KMS-11 (cell line): ENCODE measurements around the gene TUBD1.
A peak's percentile ranks its signal among the peaks of the same experiment; 100 is the strongest.
"Not testable (repeated sequence)": the region's sequence is repeated elsewhere in the genome, so short reads cannot be mapped to it uniquely, and the experiment has no call there.

ENCODE experiments used
- H2AFZ ChIP-seq: fragments of 200-600 bp; sonication (generic); 2 replicates; pipeline ENCODE4 v1.6.1; 2016; ENCODE audit warnings: antibody characterized with exemption, mixed run types, low read depth
- H3K27ac ChIP-seq: fragments of 200-600 bp; sonication (generic); 2 replicates; pipeline ENCODE4 v1.6.1; 2016; ENCODE audit warnings: mild to moderate bottlenecking, mixed run types
- H3K27me3 ChIP-seq: fragments of 200-600 bp; sonication (generic); 2 replicates; pipeline ENCODE4 v1.6.1; 2017; ENCODE audit warnings: mild to moderate bottlenecking, low read depth, mixed run types, moderate library complexity; ENCODE audit not compliant: insufficient read depth
- H3K36me3 ChIP-seq: fragments of 200-600 bp; sonication (generic); 2 replicates; pipeline ENCODE4 v1.6.1; 2017; ENCODE audit warnings: mild to moderate bottlenecking, mixed run types; ENCODE audit not compliant: insufficient read depth
- H3K4me1 ChIP-seq: fragments of 200-600 bp; sonication (generic); 2 replicates; pipeline ENCODE4 v1.6.1; 2016; ENCODE audit warnings: mild to moderate bottlenecking, low read depth, mixed run types; ENCODE audit not compliant: poor library complexity, severe bottlenecking
- H3K4me2 ChIP-seq: fragments of 200-600 bp; sonication (generic); 2 replicates; pipeline ENCODE4 v1.7.0; 2016; ENCODE audit warnings: mild to moderate bottlenecking, mixed run types
- H3K4me3 ChIP-seq: fragments of 200-600 bp; sonication (generic); IDR thresholded peaks from 2 replicates; pipeline ENCODE4 v1.6.1; 2017; ENCODE audit warnings: low read depth, low read length, mixed read lengths; ENCODE audit not compliant: insufficient read depth
- H3K79me2 ChIP-seq: fragments of 200-600 bp; sonication (generic); 2 replicates; pipeline ENCODE4 v1.6.1; 2016; ENCODE audit warnings: low read depth, mixed run types; ENCODE audit not compliant: insufficient read depth
- H3K9ac ChIP-seq: fragments of 200-600 bp; sonication (generic); 2 replicates; pipeline ENCODE4 v1.6.1; 2016; ENCODE audit warnings: mild to moderate bottlenecking, mixed run types
- H4K20me1 ChIP-seq: fragments of 200-600 bp; sonication (generic); 2 replicates; pipeline ENCODE4 v1.6.1; 2016; ENCODE audit warnings: mild to moderate bottlenecking, mixed run types; ENCODE audit not compliant: insufficient read depth
- CTCF ChIP-seq: fragments of 200-600 bp; sonication (generic); conservative IDR thresholded peaks from 2 replicates; pipeline ENCODE4 v1.6.1; 2017; ENCODE audit warnings: low read depth, mild to moderate bottlenecking, antibody characterized with exemption, low read length, moderate library complexity, mixed read lengths

The TUBD1 gene

GRCh38 chr17:59842901-59843652, 49.7 kb downstream of the TUBD1 start:
- H3K4me3 ChIP-seq, result no peak overlapping the region
- no peak overlapping the region for H2AFZ ChIP-seq
- H3K9ac ChIP-seq, result no peak overlapping the region
- peaks cover 99% of the 10 kb centered on the region for H3K4me1 ChIP-seq
- peak overlapping the region; percentile 96 for H3K27ac ChIP-seq
- peak overlapping the region; percentile 12; the same call in 1 of the 2 replicates for H3K4me2 ChIP-seq
- no peaks in the 10 kb centered on the region for H3K27me3 ChIP-seq
- peaks cover 31% of the 10 kb centered on the region for H3K79me2 ChIP-seq
- H4K20me1 ChIP-seq, result no peaks in the 10 kb centered on the region
- H3K36me3 ChIP-seq, result peaks cover 4% of the 10 kb centered on the region; the same call in 1 of the 2 replicates
- TF ChIP-seq CTCF, result no peak

- peaks cover 34% of the 10 kb centered on the region for H3K79me2 ChIP-seq
- H3K27ac ChIP-seq, result peak overlapping the region; percentile 94; the same call in 1 of the 2 replicates
- H3K4me1 ChIP-seq, result peaks cover 99% of the 10 kb centered on the region
- not testable (repeated sequence) for H3K9ac ChIP-seq, H4K20me1 ChIP-seq, H3K27me3 ChIP-seq, H2AFZ ChIP-seq, H3K36me3 ChIP-seq, H3K4me3 ChIP-seq
- peak overlapping the region; percentile 62; the same call in 1 of the 2 replicates for H3K4me2 ChIP-seq
Measured at GRCh38 chr17:59841882-59842263, 50.9 kb downstream of the TUBD1 start.

GRCh38 chr17:59841091-59841881, 51.5 kb downstream of the TUBD1 start:
- H3K9ac ChIP-seq, result peak overlapping the region; percentile 92; the same call in 1 of the 2 replicates

GRCh38 chr17:59840329-59841090, 52.2 kb downstream of the TUBD1 start:
- Histone ChIP-seq H3K27ac (peak overlapping the region; percentile 94), H4K20me1 (no peaks in the 10 kb centered on the region), H3K9ac (peak overlapping the region; percentile 92; the same call in 1 of the 2 replicates), H3K79me2 (peaks cover 34% of the 10 kb centered on the region), H3K4me1 (peaks cover 99% of the 10 kb centered on the region), H3K4me2 (peak overlapping the region; percentile 62), H3K4me3 (no peak overlapping the region), H3K27me3 (no peaks in the 10 kb centered on the region), H2AFZ (no peak overlapping the region), H3K36me3 (peaks cover 4% of the 10 kb centered on the region; the same call in 1 of the 2 replicates)
- TF ChIP-seq CTCF, result no peak

More at GRCh38 chr17:59841091-59841881, 51.5 kb downstream of the TUBD1 start:
- Histone ChIP-seq H3K4me1 (peaks cover 99% of the 10 kb centered on the region), H3K27ac (peak overlapping the region; percentile 94), H3K4me2 (peak overlapping the region; percentile 62), H3K79me2 (peaks cover 34% of the 10 kb centered on the region)
- not testable (repeated sequence) for H2AFZ ChIP-seq, H3K27me3 ChIP-seq, H4K20me1 ChIP-seq, H3K36me3 ChIP-seq, H3K4me3 ChIP-seq
